GM21515 (cell line): ENCODE measurements around the gene SLC24A3.

Experiments used
- ATAC-seq: cut with Tn5 transposase; IDR thresholded peaks from one replicate; pipeline ENCODE4 v1.9.1; 2021; ENCODE audit not compliant: unreplicated experiment

SLC24A3 gene

GRCh38 chr20:19571996-19572395, 359.6 kb downstream of the SLC24A3 start:
- ATAC-seq = no peak

DNA sequence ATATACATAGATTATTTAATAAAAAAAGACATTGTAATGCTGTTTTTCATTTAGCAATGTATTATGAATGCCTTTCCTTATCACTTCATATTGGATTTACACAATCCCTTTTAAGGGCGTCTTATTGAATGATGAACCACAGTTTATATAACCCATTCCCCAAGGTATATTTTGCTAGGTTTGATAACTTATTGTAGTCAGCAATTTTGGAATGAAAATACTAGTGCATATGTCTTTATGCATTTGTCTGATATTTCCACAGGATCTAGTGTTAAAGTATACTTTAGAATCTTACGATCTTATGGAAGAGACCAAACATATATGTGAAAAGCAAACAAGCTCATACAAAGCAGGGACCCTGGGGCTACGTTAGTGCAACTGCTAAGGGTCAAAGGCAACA, 365.2 kb downstream of the SLC24A3 start:
- ATAC-seq = no peak

GRCh38 chr20:19582782-19583181, 370.3 kb downstream of the SLC24A3 start:
- no peak for ATAC-seq

DNA sequence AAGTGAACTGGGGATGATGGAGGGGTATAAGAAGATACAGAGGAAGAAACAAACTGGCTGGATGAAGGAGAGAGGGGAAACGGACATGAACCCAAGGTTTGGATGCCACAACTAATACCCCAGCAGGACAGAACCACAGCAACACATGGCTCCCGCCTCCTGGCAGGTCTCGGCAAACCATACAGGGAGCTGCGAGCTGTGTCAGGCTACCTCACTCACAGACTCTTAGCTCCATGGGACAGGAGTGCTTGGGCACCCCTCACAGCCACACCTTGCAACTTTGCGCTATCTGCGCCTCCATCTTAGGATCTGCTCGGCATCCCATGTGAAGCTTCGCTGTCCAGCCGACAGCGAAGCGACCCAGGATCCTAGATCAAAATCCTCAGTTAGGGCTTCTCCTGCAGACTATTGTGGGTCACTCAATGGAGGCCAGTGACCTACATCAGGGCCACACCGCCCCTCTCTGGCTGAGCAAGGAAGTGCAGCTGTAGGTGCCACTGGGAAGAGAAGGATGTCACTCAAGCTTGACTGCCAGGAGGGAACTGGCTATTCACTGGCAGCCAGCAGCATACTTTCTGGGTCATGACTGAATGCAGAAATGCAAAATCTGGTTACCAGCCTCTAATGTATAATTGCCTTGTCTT, 371.2 kb downstream of the SLC24A3 start:
- ATAC-seq = peak; percentile 55

DNA sequence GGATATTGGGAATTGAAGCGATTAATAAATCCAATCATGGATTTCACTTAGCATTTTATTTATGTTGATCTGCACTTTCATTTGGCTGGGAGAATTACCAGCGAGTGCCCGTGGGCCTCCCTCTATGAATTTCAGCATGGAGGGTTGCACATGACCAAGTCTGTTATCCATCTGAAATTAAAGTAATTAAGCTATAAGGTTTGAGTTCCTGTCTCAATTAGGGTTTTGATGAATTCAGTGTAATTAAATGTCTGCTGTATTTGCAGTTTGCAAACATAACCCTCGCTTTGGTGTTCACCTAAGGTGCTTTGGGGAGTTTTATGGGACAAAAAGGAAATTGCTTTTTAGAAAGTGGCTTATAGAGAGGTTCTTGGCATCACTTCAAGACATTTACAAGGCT, 375.8 kb downstream of the SLC24A3 start:
- ATAC-seq = no peak

GRCh38 chr20:19588732-19589131, 376.3 kb downstream of the SLC24A3 start:
- ATAC-seq = no peak

DNA sequence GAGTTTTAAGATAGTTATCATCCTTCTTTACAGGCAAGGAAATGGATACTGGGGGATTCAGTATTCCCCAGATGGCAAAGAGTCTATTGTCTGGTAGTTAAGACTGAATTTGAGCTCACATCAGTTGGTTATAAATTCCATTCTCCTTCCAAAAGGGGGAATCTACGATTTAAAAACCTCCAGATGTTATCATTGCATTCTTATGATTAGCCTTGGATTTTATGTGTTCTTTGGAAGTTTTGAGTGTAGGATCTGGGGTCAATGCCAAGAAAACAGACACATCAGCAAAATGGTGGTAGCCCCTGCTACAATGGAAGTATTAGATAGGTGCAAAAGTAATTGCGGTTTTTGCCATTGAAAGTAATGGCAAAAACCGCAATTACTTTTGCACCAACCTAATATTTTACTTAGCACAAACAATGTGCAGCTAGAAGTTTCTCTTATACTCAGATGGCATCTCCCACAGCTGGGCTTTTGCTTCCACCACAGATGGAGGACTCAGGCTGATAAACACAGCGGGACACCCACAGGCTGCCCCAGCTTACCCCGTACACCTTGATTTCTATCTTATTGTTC, 377.4 kb downstream of the SLC24A3 start:
- no peak for ATAC-seq

DNA sequence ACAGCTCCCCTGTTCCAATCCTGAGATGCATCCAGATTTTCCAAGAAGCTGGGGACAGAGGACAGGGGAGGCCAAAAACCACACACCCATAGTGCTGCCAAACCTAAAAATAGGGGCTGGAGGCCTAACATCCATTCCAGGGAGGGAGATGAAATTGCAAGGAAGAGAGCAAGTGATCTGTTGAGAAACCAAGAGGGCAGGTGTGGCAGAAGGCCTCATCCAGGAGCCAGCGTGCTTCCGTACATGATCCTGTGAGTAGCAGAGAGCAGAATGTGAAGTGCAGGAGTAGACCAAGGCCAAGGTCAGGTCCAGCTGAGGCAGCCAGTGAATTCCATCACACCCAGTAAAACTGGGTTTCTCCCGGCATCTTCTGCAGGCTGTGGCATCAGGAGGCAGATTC, 377.9 kb downstream of the SLC24A3 start:
- ATAC-seq = no peak

DNA sequence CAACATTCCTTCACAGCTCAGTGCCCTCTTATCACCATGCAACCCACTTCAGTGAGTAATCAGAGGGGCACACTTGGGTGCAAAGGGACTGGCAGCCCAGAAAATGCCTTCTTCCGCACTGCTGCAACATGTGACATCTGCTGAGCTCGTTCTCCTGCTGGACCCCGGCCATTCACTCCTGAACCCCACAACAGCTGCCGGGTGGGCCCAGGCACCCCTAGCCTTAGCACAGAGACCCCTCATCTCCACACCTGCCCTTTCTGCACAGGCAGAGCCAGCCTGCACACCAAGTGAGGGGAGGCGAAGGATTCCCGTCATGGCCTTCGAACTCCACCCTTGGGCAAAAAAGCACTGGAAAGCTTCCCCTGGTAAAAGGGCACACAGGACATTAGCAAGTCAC, 381.3 kb downstream of the SLC24A3 start:
- ATAC-seq = no peak

DNA sequence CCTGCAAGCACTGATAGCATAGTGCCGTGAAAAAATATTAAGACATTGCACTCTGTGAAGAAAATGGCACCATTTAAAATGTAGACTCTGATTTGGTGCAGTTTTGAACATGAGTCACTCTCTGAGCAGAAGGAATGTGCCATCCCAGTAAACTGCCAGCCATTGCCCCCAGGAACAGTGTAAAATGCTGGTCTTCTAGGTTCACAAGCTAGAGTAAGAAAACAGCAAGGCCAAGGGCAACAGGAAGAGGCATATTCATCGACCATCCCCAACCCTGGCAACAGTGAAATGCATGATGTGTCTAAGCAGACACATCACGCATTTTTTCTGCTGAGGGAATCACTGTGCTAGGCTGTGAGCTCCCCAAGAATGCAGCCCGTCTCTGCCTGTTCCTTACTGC, 382.5 kb downstream of the SLC24A3 start:
- ATAC-seq = no peak

- ATAC-seq = no peak
Observed at GRCh38 chr20:19598117-19598850, 385.8 kb downstream of the SLC24A3 start.

DNA sequence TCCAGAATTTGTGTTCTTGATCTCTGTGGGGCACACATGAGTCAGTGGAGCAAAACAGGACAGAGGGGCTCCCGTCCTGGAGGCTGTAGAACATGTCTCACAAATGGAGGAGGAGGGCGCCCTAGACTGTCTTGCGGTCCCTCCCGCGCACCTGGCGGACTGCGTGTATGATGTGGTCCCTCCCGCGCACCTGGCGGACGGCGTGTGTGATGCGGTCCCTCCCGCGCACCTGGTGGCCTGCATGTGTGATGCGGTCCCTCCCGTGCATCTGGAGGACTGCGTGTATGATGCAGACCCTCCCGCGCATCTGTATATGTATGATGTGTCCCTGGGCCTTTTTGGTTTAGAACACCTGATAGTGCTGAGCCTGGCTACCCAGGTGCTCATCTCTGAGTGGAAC, 386.8 kb downstream of the SLC24A3 start:
- no peak for ATAC-seq

GRCh38 chr20:19600042-19600441, 387.6 kb downstream of the SLC24A3 start:
- ATAC-seq = no peak

- ATAC-seq = no peak
Observed at GRCh38 chr20:19601126-19601810, 388.8 kb downstream of the SLC24A3 start.

DNA sequence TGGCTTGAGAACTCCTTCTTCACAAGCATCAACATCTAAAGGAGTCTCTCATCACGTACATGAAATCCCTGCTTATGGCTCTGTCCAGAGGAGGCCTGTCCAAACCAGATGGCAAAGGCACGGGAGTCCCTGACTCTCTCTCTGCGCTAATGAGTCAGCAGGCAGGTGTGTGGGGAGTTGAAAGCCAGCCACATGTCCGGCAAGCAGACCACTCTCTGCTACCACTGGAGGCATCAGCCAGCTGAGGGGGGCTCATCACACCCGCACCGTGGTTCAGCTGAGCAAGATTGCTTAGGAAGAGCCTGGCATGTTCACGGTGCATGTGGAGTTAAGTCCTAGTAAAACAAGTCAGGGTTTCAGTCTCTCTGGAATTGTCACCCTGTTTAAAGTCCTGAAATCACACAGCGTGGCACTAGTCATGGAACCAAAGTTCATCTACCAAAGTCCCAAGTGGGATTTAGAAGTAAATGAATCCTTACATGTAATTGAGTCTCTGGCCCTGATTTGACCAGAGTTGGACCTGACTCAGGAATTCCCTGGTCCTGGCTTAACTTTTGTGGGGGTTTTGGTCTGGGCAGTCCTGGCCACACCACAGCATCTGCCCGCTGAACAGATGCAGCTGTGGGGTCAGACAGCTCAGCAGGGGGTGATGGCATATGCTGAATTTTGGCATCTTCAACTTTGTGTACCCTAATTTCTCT, 390.4 kb downstream of the SLC24A3 start:
- ATAC-seq = no peak

DNA sequence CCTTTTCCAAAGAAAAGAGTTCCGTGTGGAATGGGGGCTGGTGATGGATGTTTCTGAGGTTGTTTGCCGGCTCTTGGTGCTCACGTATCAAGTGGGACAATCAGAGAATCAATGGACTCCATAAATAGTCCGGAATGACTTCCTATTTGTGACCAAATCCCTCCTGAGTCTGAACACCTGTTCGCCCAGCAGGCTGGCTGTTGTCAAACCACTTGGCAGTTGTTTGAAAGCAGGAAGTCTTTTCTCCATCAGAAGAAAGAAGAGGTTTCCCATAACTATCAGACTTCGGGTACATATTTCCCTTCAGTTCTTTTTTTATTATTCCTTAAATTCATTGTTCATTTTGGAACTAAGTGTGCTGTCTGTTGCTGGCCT, 390.9 kb downstream of the SLC24A3 start:
- no peak for ATAC-seq

- ATAC-seq = no peak
Observed at GRCh38 chr20:19605786-19606485, 393.5 kb downstream of the SLC24A3 start.

- no peak for ATAC-seq
Observed at GRCh38 chr20:19609642-19610223, 397.3 kb downstream of the SLC24A3 start.

DNA sequence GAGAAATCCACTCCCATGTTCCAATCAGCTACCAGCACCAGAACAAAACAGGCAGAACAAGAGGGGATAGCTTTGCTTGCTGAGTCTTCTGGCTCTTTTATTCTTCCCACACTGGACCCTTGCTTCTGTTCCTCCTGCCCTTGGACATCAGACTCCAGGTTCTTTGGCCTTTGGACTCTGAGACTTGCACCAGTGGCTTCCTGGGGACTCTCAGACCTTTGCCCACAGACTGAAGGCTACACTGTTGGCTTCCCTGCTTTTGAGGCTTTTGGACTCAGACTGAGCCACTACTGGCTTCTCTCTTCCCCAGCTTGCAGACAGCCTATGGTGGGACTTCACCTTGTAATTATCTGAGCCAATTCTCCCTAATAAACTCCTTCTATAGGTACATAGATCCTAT, 403.2 kb downstream of the SLC24A3 start:
- ATAC-seq = no peak

- no peak for ATAC-seq
Observed at GRCh38 chr20:19616081-19616480, 403.6 kb downstream of the SLC24A3 start.
